IMR-90 (cell line): ENCODE results near the gene MTPN.

Experiments used
- BHLHE40 ChIP-seq: fragments of 150-350 bp; IDR thresholded peaks from 2 replicates; pipeline ENCODE4 v1.6.1; 2016; ENCODE audit warnings: mild to moderate bottlenecking, low read depth, low read length
- CTCF ChIP-seq: conservative IDR thresholded peaks from 2 replicates; pipeline ENCODE4 v1.5.1; 2012; ENCODE audit warnings: mild to moderate bottlenecking, low read depth, low read length, improper control_type of control experiment
- ELK1 ChIP-seq: fragments of 150-350 bp; IDR thresholded peaks from 2 replicates; pipeline ENCODE4 v1.6.1; 2016; ENCODE audit warnings: low read depth, mild to moderate bottlenecking, low read length, moderate library complexity, borderline replicate concordance
- FOS ChIP-seq: fragments of 150-350 bp; IDR thresholded peaks from 2 replicates; pipeline ENCODE4 v1.6.1; 2016; ENCODE audit warnings: low read depth, low read length
- MAZ ChIP-seq: IDR thresholded peaks from 2 replicates; pipeline ENCODE4 v1.6.1; 2012; ENCODE audit warnings: low read depth, mild to moderate bottlenecking, low read length, improper control_type of control experiment, moderate library complexity, borderline replicate concordance
- MXI1 ChIP-seq: IDR thresholded peaks from 2 replicates; pipeline ENCODE4 v1.6.1; 2012; ENCODE audit warnings: low read depth, mild to moderate bottlenecking, low read length, moderate library complexity, borderline replicate concordance
- NFE2L2 ChIP-seq: fragments of 150-350 bp; IDR thresholded peaks from 2 replicates; pipeline ENCODE4 v1.6.1; 2016; ENCODE audit warnings: low read depth, mild to moderate bottlenecking, low read length
- POLR2A ChIP-seq: IDR thresholded peaks from 2 replicates; pipeline ENCODE4 v1.6.1; 2012; ENCODE audit warnings: mild to moderate bottlenecking, low read depth, low read length
- RCOR1 ChIP-seq: IDR thresholded peaks from 2 replicates; pipeline ENCODE4 v1.6.1; 2012; ENCODE audit warnings: mild to moderate bottlenecking, low read length, improper control_type of control experiment; ENCODE audit not compliant: insufficient replicate concordance
- RFX5 ChIP-seq: IDR thresholded peaks from 2 replicates; pipeline ENCODE4 v1.8.0; 2012; ENCODE audit warnings: low read depth, mild to moderate bottlenecking, low read length, moderate library complexity
- USF2 ChIP-seq: fragments of 150-350 bp; IDR thresholded peaks from 2 replicates; pipeline ENCODE4 v1.6.1; 2017; ENCODE audit warnings: mild to moderate bottlenecking, antibody characterized with exemption, low read length, low read depth

- TF ChIP-seq BHLHE40 (no peak), CTCF (no peak), ELK1 (no peak), NFE2L2 (no peak), MAZ (no peak), POLR2A (no peak), MXI1 (no peak), RFX5 (no peak), FOS (no peak), USF2 (no peak), RCOR1 (no peak)
Measured at GRCh38 chr7:135877805-135878204, 99.4 kb downstream of the MTPN start.
